Cardiac septum (tissue), 1 donor: ENCODE data around the gene KIAA0753. TPM values are rescaled to one million over a fixed set of nuclear protein-coding genes. Genes with fewer than 3 reads are reported as not detected.

Source experiments
- DNase-seq: peaks from one replicate; pipeline ENCODE4 v3.0.0-alpha.2; 2020; ENCODE audit warnings: low spot score
- intact Hi-C: fragments of 100-400 bp; cut with DNase I; formaldehyde crosslinking; loops from one replicate; pipeline ENCODE4 v1.14.0; 2022
- long read RNA-seq: library from polyadenylated mRNA; unstranded; transcript quantifications from one replicate; pipeline ENCODE4 v2.0.0, GENCODE V29; 2021
- total RNA-seq: library from RNA; stranded (reverse); fragmentation: NEBNext Ultra II Directional; extraction: Animal tissue kit (Norgen Biotek cat#: 25700); gene quantifications from one replicate; pipeline ENCODE4 v1.2.1, GENCODE V29; 2021
- donor health status: DM: no; HTN: no; CAD: no.

KIAA0753 gene
- total RNA-seq, result 7.8 TPM
- long read RNA-seq, partial matches to known transcripts, result 2 of 3 reads
- long read RNA-seq, other reads (novel, unspliced or antisense), result 1 of 3 reads

GRCh38 chr17:6640536-6641246 is at the start of gene KIAA0753, which contains the start of gene TXNDC17:
Gene KIAA0753, minus strand, starts transcription at chr17:6640711. Its CDS starts 5,608 bp downstream, at chr17:6635103.
Gene TXNDC17, plus strand, starts transcription at chr17:6641060. Its CDS starts 23 bp downstream, at chr17:6641083.
- DNase-seq, result peak; percentile 97
- intact Hi-C loops, result loop anchor here (1.0 kb wide), 1 partner anchor 11 kb away; the partner anchor contains the start of genes C17orf100 and MED31

- DNase-seq, result no peak
- intact Hi-C loops, result no loop called here
Observed at GRCh38 chr17:6688944-6689343, 48.4 kb upstream of the KIAA0753 start.

GRCh38 chr17:6686026-6686425 is 45.5 kb upstream of the KIAA0753 start:
- DNase-seq, result no peak
- intact Hi-C loops, result no loop called here

GRCh38 chr17:6684881-6685767 is 44.6 kb upstream of the KIAA0753 start:
- intact Hi-C loops, result no loop called here
- DNase-seq, result no peak

- DNase-seq, result no peak
- intact Hi-C loops, result no loop called here
Observed at GRCh38 chr17:6684460-6684783, 43.9 kb upstream of the KIAA0753 start.

- DNase-seq, result no peak
- intact Hi-C loops, result no loop called here
Observed at GRCh38 chr17:6683730-6684459, 43.4 kb upstream of the KIAA0753 start.

- intact Hi-C loops, result no loop called here
- no peak for DNase-seq
Observed at GRCh38 chr17:6683081-6683684, 42.7 kb upstream of the KIAA0753 start.

- DNase-seq, result no peak
- intact Hi-C loops, result no loop called here
Observed at GRCh38 chr17:6682339-6682738, 41.8 kb upstream of the KIAA0753 start.

GRCh38 chr17:6681671-6682070 is 41.2 kb upstream of the KIAA0753 start:
- intact Hi-C loops, result no loop called here
- no peak for DNase-seq

GRCh38 chr17:6681176-6681575 is 40.7 kb upstream of the KIAA0753 start:
- intact Hi-C loops, result no loop called here
- no peak for DNase-seq

- intact Hi-C loops, result no loop called here
- DNase-seq, result no peak
Observed at GRCh38 chr17:6679241-6679640, 38.7 kb upstream of the KIAA0753 start.

GRCh38 chr17:6677946-6678345 is 37.4 kb upstream of the KIAA0753 start:
- no peak for DNase-seq
- intact Hi-C loops, result no loop called here

- no peak for DNase-seq
- intact Hi-C loops, result no loop called here
Observed at GRCh38 chr17:6677158-6677831, 36.8 kb upstream of the KIAA0753 start.

GRCh38 chr17:6676802-6677157 is 36.3 kb upstream of the KIAA0753 start:
- DNase-seq, result no peak
- intact Hi-C loops, result no loop called here

GRCh38 chr17:6675201-6675825 is 34.8 kb upstream of the KIAA0753 start:
- intact Hi-C loops, result no loop called here
- DNase-seq, result no peak

- DNase-seq, result peak; percentile 65
- intact Hi-C loops, result no loop called here
Observed at GRCh38 chr17:6674586-6674985, 34.1 kb upstream of the KIAA0753 start.

GRCh38 chr17:6671431-6671830 is 30.9 kb upstream of the KIAA0753 start:
- intact Hi-C loops, result no loop called here
- peak; percentile 49 for DNase-seq

- DNase-seq, result peak; percentile 68
- intact Hi-C loops, result no loop called here
Observed at GRCh38 chr17:6670999-6671398, 30.5 kb upstream of the KIAA0753 start.

- DNase-seq, result no peak
- intact Hi-C loops, result no loop called here
Observed at GRCh38 chr17:6670571-6670970, 30.1 kb upstream of the KIAA0753 start.
